ENCODE results near the gene IL18. TPM values are rescaled to one million over a fixed set of nuclear protein-coding genes. Genes with fewer than 3 reads are reported as not detected.

IL18 gene
- total RNA-seq, 2 experiments from 2014 or later: 0.33 TPM; not detected in 1

Other genes with a start within 250 kb of the IL18 start
- gene C11orf52, start 245.2 kb downstream of the IL18 start, total RNA-seq: not detected
- gene DIXDC1, start 226.8 kb downstream of the IL18 start, total RNA-seq: 10 to 100 TPM in 1 of 2 experiments, 1 to 10 TPM in 1; 9.0 to 10.3 TPM
- gene DLAT, start 138.7 kb downstream of the IL18 start, total RNA-seq: 10 to 100 TPM; 34.7 to 43.6 TPM
- under 1 TPM in 1 of 2 experiments, not detected in 1; 0.49 TPM for gene PIH1D2, start 90.1 kb downstream of the IL18 start, total RNA-seq
- gene NKAPD1, start 89.8 kb downstream of the IL18 start, total RNA-seq: 10 to 100 TPM; 20.6 to 22.5 TPM
- gene TIMM8B, start 77.3 kb downstream of the IL18 start, total RNA-seq: 10 to 100 TPM; 44.2 to 59.8 TPM
- 10 to 100 TPM; 71.8 to 93.5 TPM for gene SDHD, start 77.2 kb downstream of the IL18 start, total RNA-seq
- gene TEX12, start 3.3 kb upstream of the IL18 start, total RNA-seq: not detected
- gene BCO2, start 11.4 kb upstream of the IL18 start, total RNA-seq: 1 to 10 TPM; 1.3 to 2.3 TPM
- gene PTS, start 62.3 kb upstream of the IL18 start, total RNA-seq: 10 to 100 TPM; 18.0 to 18.9 TPM
- not detected for gene PLET1, start 96.8 kb upstream of the IL18 start, total RNA-seq

Measured in activated CD8-positive, alpha-beta memory T cell treated with anti-CD3 and anti-CD28 coated beads, Interleukin-2, amount 10 ng/mL, durations not matched to agents 7 days and 5 days (primary cell).